Right lobe of liver (tissue), 6 donors: ENCODE measurements around the gene PYDC2. TPM values are rescaled to one million over a fixed set of nuclear protein-coding genes. Genes with fewer than 3 reads are reported as not detected.

Experiments
- ATAC-seq, 4 donors: fragments of 200-7000 bp; cut with Tn5 transposase; one replicate each; pipeline ENCODE4 v1.9.1; 2020; ENCODE audit warnings: mild to moderate bottlenecking in 4 of 4, moderate library complexity in 4 of 4
- DNase-seq, 3 donors: peaks; one replicate each; pipeline ENCODE4 v3.0.0-alpha.2; 2020
- H3K27ac ChIP-seq, 3 donors: fragments of 200-600 bp; one replicate each; pipeline ENCODE4 v1.8.0; 2022
- H3K27me3 ChIP-seq, 2 donors: fragments of 200-600 bp; one replicate each; pipeline ENCODE4 v1.8.0; 2022
- H3K36me3 ChIP-seq, 4 donors: fragments of 200-600 bp; sonication (generic) in 1 of 4; one replicate each; pipeline versions ENCODE4 v1.5.1 to v1.8.0; 2017 to 2022; ENCODE audit warnings: control low read depth in 1 of 4
- H3K4me1 ChIP-seq, 4 donors: fragments of 200-600 bp; sonication (generic) in 1 of 4; one replicate each; pipeline versions ENCODE4 v1.5.1 to v1.8.0; 2017 to 2022; ENCODE audit warnings: control low read depth in 1 of 4
- H3K4me3 ChIP-seq, 3 donors: fragments of 200-600 bp; one replicate each; pipeline ENCODE4 v1.8.0; 2022
- H3K9me3 ChIP-seq, 4 donors: fragments of 200-600 bp; sonication (generic) in 1 of 4; one replicate each; pipeline versions ENCODE4 v1.5.1 to v1.8.0; 2017 to 2022; ENCODE audit warnings: control low read depth in 1 of 4
- POLR2A ChIP-seq: fragments of 450-650 bp; IDR thresholded peaks from one replicate; pipeline ENCODE4 v1.6.1; 2017; ENCODE audit warnings: antibody characterized with exemption, mild to moderate bottlenecking
- WGBS: methylation state at CpG from one replicate; pipeline ENCODE4 v1.1.6; 2018; ENCODE audit warnings: low coverage, low lambda C conversion rate; ENCODE audit not compliant: insufficient coverage; ENCODE audit errors: missing lambda C conversion rate; 5-methylcytosine and 5-hydroxymethylcytosine counted together
- intact Hi-C, 2 donors: fragments of 100-400 bp; cut with DNase I; formaldehyde crosslinking; loops; one replicate each; pipeline versions ENCODE4 v1.11.2 to v1.14.1; 2022
- total RNA-seq, 6 experiments: library from RNA; depleted of rRNA in 2 of 6; stranded (reverse); fragments of >200 nt in 2 of 6; fragmentation: NEBNext Ultra II Directional in 3 of 6; extraction: Animal tissue kit (Norgen Biotek cat#: 25700) in 3 of 6; gene quantifications; one replicate each; pipeline versions ENCODE4 v1.1.0 to v1.2.4, GENCODE V29; 2016 to 2023
- TF ChIP-seq, protein P1 (sequence below), 4 donors: fragments of 200-600 bp in 3 of 4; fragments of 450-650 bp in 1 of 4; IDR thresholded peaks; one replicate each; pipeline versions ENCODE4 v1.5.1 to v1.8.0; 2016 to 2022; ENCODE audit warnings: antibody characterized with exemption in 4 of 4, mild to moderate bottlenecking in 2 of 4
- donor health status: DM: no; HTN: yes; CAD: no.
- donor health status: DM: no; HTN: no; CAD: no.
- donor health status: DM: no; HTN: no; CAD: no.
- donor health status: DM: no; HTN: yes; CAD: no.
- donor health status: DM: no; HTN: yes; CAD: no.

The PYDC2 gene
- total RNA-seq, 6 experiments from 2014 or later: not detected

DNA sequence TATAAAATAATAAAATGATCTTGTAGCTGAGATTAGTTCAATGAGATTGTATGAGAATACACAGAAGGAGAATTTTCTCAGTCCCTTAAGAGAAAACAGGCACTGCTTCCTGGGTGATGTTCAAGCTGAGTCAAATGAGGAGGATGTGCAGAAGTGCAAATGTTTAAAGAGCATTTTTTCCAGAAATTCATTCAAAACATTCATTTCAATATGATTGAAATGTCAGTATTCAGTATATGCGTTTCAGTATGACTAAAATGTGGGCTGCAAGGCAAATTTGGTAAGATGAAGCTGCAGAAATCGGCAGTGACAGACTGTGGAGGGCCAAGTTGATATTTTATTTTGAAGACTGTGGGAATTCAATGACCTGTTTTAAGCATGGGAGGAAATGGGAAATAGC is 19.3 kb upstream of the PYDC2 start:
- WGBS: 58% methylated on average over 2 of the region's 2 CpGs
- ATAC-seq (no peak), DNase-seq (no peak)
- H3K36me3 ChIP-seq: no peaks in the 10 kb centered on the region
- H3K4me3 ChIP-seq: no peak overlapping the region
- TF ChIP-seq, protein P1, sequence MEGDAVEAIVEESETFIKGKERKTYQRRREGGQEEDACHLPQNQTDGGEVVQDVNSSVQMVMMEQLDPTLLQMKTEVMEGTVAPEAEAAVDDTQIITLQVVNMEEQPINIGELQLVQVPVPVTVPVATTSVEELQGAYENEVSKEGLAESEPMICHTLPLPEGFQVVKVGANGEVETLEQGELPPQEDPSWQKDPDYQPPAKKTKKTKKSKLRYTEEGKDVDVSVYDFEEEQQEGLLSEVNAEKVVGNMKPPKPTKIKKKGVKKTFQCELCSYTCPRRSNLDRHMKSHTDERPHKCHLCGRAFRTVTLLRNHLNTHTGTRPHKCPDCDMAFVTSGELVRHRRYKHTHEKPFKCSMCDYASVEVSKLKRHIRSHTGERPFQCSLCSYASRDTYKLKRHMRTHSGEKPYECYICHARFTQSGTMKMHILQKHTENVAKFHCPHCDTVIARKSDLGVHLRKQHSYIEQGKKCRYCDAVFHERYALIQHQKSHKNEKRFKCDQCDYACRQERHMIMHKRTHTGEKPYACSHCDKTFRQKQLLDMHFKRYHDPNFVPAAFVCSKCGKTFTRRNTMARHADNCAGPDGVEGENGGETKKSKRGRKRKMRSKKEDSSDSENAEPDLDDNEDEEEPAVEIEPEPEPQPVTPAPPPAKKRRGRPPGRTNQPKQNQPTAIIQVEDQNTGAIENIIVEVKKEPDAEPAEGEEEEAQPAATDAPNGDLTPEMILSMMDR (IDR thresholded peaks at IDR 0.05): no peak
- TF ChIP-seq POLR2A: no peak
- no peaks in the 10 kb centered on the region for H3K4me1 ChIP-seq
- intact Hi-C loops: no loop called here
- H3K9me3 ChIP-seq: no peaks in the 10 kb centered on the region
- no peak overlapping the region for H3K27ac ChIP-seq
- no peaks in the 10 kb centered on the region for H3K27me3 ChIP-seq

DNA sequence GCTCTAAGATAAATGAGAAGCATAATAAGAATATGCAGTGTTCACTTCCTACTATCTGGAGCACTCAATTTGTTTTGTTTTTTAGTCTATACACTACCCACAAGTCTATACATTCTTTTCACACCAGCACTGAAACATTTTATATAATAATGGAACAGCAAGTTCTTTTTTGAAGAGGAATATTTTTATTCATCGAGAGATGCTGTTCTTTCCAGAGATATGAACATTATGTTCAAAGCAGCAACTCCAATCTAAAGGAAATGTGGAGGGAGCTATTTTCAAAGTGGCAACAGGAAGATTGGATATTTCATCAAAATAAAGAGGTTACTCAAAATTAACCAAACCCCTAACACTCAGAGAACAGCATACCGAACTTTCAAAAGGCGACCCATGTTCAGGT is 16.4 kb upstream of the PYDC2 start:
- H3K4me1 ChIP-seq: no peaks in the 10 kb centered on the region
- no peaks in the 10 kb centered on the region for H3K36me3 ChIP-seq
- WGBS: 85% methylated on average over 3 of the region's 3 CpGs
- no peak for DNase-seq
- no peak for ATAC-seq
- H3K4me3 ChIP-seq: no peak overlapping the region
- no peaks in the 10 kb centered on the region for H3K9me3 ChIP-seq
- no peak for TF ChIP-seq POLR2A
- no peak overlapping the region for H3K27ac ChIP-seq
- H3K27me3 ChIP-seq: no peaks in the 10 kb centered on the region
- intact Hi-C loops: no loop called here

DNA sequence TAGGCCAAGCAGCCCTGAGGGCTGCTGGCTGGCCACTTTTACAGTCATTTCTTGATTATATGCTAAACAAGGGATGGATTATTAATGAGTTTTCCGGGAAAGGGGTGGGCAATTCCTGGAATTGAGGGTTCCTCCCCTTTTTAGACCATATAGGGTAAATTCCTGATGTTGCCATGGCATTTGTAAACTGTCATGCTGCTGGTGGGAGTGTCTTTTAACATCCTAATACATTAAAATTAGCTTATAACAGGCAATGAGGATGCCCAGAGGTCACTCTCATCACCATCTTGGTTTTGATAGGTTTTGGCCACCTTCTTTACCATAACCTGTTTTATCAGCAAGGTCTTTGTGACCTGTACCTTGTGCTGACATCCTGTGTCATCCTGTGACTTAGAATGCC is 11.7 kb upstream of the PYDC2 start:
- Histone ChIP-seq H3K27ac (no peak overlapping the region), H3K4me1 (no peaks in the 10 kb centered on the region), H3K4me3 (no peak overlapping the region), H3K27me3 (no peaks in the 10 kb centered on the region), H3K9me3 (no peaks in the 10 kb centered on the region), H3K36me3 (no peaks in the 10 kb centered on the region)
- TF ChIP-seq, protein P1 (IDR thresholded peaks at IDR 0.05): no peak
- no peak for TF ChIP-seq POLR2A
- 33% methylated on average over 1 of the region's 1 CpG for WGBS
- DNase-seq (no peak), ATAC-seq (no peak)
- intact Hi-C loops: no loop called here

- 19% methylated on average over 3 of the region's 3 CpGs for WGBS
Measured at GRCh38 chr3:191455257-191455952, 5.6 kb upstream of the PYDC2 start.

DNA sequence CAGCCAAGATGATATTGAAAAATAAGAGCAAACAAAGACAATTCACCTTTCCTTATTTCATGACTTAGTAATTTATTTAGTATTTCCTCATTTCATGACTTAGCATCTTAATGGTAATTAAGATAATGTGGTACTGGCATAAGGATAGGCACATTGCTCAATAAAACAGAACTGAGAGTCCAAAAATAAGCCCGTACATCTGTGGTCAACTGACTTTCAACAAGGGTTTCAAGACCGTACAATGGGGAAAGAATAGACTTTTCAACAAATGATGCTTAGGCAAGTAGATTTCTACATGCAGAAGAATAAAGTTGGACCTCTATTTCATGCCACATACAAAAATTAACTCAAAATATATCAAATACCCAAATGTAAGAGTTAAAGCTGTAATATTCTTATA is 603 bp upstream of the PYDC2 start:
- H3K27me3 ChIP-seq: no peaks in the 10 kb centered on the region
- TF ChIP-seq, protein P1 (IDR thresholded peaks at IDR 0.05): no peak
- TF ChIP-seq POLR2A: no peak
- intact Hi-C loops: no loop called here
- H3K4me1 ChIP-seq: peaks cover 0 to 4% (median 0%) of the 10 kb centered on the region in 4 donors
- whole genome bisulfite sequencing: 58% methylated on average over 2 of the region's 2 CpGs
- H3K27ac ChIP-seq: no peak overlapping the region
- DNase-seq (no peak), ATAC-seq (no peak)
- no peaks in the 10 kb centered on the region for H3K9me3 ChIP-seq
- no peaks in the 10 kb centered on the region for H3K36me3 ChIP-seq
- no peak overlapping the region for H3K4me3 ChIP-seq

More at GRCh38 chr3:191455257-191455952, 5.6 kb upstream of the PYDC2 start:
- TF ChIP-seq, protein P1 (IDR thresholded peaks at IDR 0.05): no peak
- no peak for TF ChIP-seq POLR2A
- Histone ChIP-seq H3K27ac (no peak overlapping the region), H3K4me3 (no peak overlapping the region), H3K36me3 (no peaks in the 10 kb centered on the region), H3K27me3 (no peaks in the 10 kb centered on the region), H3K4me1 (peaks cover 0 to 8% (median 0%) of the 10 kb centered on the region in 4 donors), H3K9me3 (no peaks in the 10 kb centered on the region)
- intact Hi-C loops: no loop called here
- DNase-seq (no peak), ATAC-seq (peak; percentile 45 to 96 (median 53))
